ENCODE measurements around the gene MYH8.

DNA sequence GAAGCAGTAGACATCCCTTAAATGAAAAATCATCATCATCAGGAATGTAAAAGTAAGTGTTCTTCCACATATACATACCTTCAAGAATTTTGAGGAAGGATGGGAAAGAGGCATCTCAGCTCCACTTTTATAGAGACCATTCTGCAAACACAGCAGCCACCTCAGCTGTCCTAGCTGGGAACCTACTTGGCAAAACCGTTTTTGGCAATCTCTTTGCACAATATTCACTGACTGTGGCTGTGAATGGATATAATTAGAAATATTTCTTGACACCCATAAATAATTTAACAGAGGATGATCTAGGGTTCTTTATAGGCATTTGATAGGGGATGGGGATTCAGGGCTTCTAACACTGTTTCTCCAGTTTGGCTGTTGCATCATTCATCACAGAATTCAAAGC lies 47.7 kb upstream of the MYH8 start, which contains the start of gene MYH4:
- TF ChIP-seq, protein P1, sequence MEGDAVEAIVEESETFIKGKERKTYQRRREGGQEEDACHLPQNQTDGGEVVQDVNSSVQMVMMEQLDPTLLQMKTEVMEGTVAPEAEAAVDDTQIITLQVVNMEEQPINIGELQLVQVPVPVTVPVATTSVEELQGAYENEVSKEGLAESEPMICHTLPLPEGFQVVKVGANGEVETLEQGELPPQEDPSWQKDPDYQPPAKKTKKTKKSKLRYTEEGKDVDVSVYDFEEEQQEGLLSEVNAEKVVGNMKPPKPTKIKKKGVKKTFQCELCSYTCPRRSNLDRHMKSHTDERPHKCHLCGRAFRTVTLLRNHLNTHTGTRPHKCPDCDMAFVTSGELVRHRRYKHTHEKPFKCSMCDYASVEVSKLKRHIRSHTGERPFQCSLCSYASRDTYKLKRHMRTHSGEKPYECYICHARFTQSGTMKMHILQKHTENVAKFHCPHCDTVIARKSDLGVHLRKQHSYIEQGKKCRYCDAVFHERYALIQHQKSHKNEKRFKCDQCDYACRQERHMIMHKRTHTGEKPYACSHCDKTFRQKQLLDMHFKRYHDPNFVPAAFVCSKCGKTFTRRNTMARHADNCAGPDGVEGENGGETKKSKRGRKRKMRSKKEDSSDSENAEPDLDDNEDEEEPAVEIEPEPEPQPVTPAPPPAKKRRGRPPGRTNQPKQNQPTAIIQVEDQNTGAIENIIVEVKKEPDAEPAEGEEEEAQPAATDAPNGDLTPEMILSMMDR (conservative IDR thresholded peaks at IDR 0.05), result no peak
- no peak for TF ChIP-seq ZFX (IDR thresholded peaks at IDR 0.05)
